ENCODE results near the gene PCDHA6. TPM values are rescaled to one million over a fixed set of nuclear protein-coding genes. Genes with fewer than 3 reads are reported as not detected.

Gene PCDHA6
- total and polyA plus RNA-seq, 10 of the 15 experiments (the other 5 are each of a cell fraction or from before 2014, with no cell fraction given), result 0.09 TPM; not detected in 9

DNA sequence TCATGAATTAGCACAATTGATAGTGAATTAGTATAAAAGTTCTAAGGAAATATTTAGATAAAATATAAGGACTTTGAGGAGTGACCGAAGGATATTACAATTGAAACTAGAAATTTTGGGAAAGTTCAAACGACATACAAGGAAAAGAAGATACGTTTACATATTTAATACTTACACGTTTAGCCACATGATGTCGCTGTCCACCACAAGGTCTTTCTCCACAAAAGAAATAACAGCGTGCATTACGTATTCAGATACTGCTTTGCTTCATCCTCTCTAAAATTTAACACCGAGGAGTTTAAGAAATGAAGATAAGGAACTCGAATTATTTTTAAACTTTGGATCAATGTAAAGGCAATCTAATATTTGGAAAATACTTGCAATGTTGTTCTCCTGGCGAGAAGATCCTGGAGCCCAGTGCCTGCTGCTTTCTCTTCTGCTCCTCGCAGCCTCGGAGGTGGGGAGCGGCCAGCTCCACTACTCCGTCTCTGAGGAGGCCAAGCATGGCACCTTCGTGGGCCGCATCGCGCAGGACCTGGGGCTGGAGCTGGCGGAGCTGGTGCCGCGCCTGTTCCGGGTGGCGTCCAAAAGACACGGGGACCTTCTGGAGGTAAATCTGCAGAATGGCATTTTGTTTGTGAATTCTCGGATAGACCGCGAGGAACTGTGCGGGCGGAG lies 26.8 kb upstream of the PCDHA6 start, which contains the start of gene PCDHA3:
TSS of gene PCDHA3 (plus strand) at position 242 of the 678 bp plus-strand sequence.
- Histone ChIP-seq H3K4me3 (no peak within 1 kb of the TSS), H3K36me3 (ENCODE audit: control insufficient read depth in 2 of 2, insufficient read depth in 2 of 2, low read length in 1 of 2) (no peaks in the 10 kb centered on the region), H4K20me1 (ENCODE audit: control insufficient read depth, insufficient read depth) (no peaks in the 10 kb centered on the region), H3K9ac (ENCODE audit: control insufficient read depth, insufficient read depth, low read length) (no peak within 1 kb of the TSS), H3K4me2 (ENCODE audit: control insufficient read depth, insufficient read depth) (no peak within 1 kb of the TSS), H3K9me3 (replicated peaks; ENCODE audit: control insufficient read depth, insufficient read depth, low read length) (peaks cover 1% of the 10 kb centered on the region; the same call in 2 of the 3 replicates), H3K4me1 (ENCODE audit: control insufficient read depth, insufficient read depth, low read length) (no peaks in the 10 kb centered on the region), H3K79me2 (ENCODE audit: control insufficient read depth, insufficient read depth, low read length) (no peaks in the 10 kb centered on the region), H2AFZ (ENCODE audit: control insufficient read depth, low read depth, low read length) (no peak within 1 kb of the TSS), H3K27me3 (replicated peaks in 1 of 2; ENCODE audit: control insufficient read depth in 2 of 2, insufficient read depth in 2 of 2, low read length in 1 of 2) (no peaks in the 10 kb centered on the region), H3K27ac (ENCODE audit: control insufficient read depth, insufficient read depth) (no peak within 1 kb of the TSS)
- DNase-seq (ENCODE audit: low read depth, low spot score), result no peak
- RAD21 ChIA-PET (ENCODE audit: unreplicated experiment), result no interaction called here
- intact Hi-C loops (cut with micrococcal nuclease; ENCODE audit: unreplicated experiment) (no loop called here), in situ Hi-C loops (cut with MboI) (loop anchor here (25.0 kb wide), 1 partner anchor 761 kb away; no protein-coding TSS in a partner anchor)
- 66% methylated on average over 29 of the region's 29 CpGs for WGBS (ENCODE audit: insufficient coverage, insufficient replicate concordance, low lambda C conversion rate, missing lambda C conversion rate)
- POLR2A ChIA-PET, result no interaction called here
- SMC1A ChIA-PET (ENCODE audit: uncharacterized antibody, unreplicated experiment), result no interaction called here
- CTCF ChIA-PET, result no interaction called here
- ATAC-seq, result no peak
- FAIRE-seq, result no peak
- TF ChIP-seq NR2F1 (conservative IDR thresholded peaks at IDR 0.05) (no peak), LARP7 (IDR thresholded peaks at IDR 0.05) (no peak)
- TF ChIP-seq, protein P1, sequence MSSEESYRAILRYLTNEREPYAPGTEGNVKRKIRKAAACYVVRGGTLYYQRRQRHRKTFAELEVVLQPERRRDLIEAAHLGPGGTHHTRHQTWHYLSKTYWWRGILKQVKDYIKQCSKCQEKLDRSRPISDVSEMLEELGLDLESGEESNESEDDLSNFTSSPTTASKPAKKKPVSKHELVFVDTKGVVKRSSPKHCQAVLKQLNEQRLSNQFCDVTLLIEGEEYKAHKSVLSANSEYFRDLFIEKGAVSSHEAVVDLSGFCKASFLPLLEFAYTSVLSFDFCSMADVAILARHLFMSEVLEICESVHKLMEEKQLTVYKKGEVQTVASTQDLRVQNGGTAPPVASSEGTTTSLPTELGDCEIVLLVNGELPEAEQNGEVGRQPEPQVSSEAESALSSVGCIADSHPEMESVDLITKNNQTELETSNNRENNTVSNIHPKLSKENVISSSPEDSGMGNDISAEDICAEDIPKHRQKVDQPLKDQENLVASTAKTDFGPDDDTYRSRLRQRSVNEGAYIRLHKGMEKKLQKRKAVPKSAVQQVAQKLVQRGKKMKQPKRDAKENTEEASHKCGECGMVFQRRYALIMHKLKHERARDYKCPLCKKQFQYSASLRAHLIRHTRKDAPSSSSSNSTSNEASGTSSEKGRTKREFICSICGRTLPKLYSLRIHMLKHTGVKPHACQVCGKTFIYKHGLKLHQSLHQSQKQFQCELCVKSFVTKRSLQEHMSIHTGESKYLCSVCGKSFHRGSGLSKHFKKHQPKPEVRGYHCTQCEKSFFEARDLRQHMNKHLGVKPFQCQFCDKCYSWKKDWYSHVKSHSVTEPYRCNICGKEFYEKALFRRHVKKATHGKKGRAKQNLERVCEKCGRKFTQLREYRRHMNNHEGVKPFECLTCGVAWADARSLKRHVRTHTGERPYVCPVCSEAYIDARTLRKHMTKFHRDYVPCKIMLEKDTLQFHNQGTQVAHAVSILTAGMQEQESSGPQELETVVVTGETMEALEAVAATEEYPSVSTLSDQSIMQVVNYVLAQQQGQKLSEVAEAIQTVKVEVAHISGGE (CRISPR knock-in tag; IDR thresholded peaks at IDR 0.05), result no peak
- no TSS peak for BruUV-seq (replicated peaks)

DNA sequence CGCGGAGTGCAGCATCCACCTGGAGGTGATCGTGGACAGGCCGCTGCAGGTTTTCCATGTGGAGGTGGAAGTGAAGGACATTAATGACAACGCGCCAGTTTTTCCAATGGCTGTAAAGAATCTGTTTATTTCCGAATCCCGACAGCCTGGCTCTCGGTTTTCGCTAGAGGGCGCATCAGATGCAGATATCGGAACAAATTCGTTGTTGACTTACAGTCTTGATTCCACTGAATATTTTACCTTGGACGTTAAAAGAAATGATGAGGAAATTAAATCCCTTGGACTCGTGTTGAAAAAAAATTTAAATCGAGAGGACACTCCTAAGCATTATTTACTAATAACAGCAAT lies 26.3 kb upstream of the PCDHA6 start:
- ATAC-seq, result no peak
- Histone ChIP-seq H3K4me1 (ENCODE audit: control insufficient read depth, insufficient read depth, low read length) (no peaks in the 10 kb centered on the region), H3K27me3 (replicated peaks in 1 of 2; ENCODE audit: control insufficient read depth in 2 of 2, insufficient read depth in 2 of 2, low read length in 1 of 2) (no peaks in the 10 kb centered on the region), H3K79me2 (ENCODE audit: control insufficient read depth, insufficient read depth, low read length) (no peaks in the 10 kb centered on the region), H3K27ac (ENCODE audit: control insufficient read depth, insufficient read depth) (no peak overlapping the region), H3K4me3 (no peak overlapping the region), H2AFZ (ENCODE audit: control insufficient read depth, low read depth, low read length) (no peak overlapping the region), H3K9me3 (replicated peaks; ENCODE audit: control insufficient read depth, insufficient read depth, low read length) (peaks cover 1% of the 10 kb centered on the region; the same call in 2 of the 3 replicates), H4K20me1 (ENCODE audit: control insufficient read depth, insufficient read depth) (no peaks in the 10 kb centered on the region), H3K36me3 (ENCODE audit: control insufficient read depth in 2 of 2, insufficient read depth in 2 of 2, low read length in 1 of 2) (no peaks in the 10 kb centered on the region), H3K4me2 (ENCODE audit: control insufficient read depth, insufficient read depth) (no peak overlapping the region), H3K9ac (ENCODE audit: control insufficient read depth, insufficient read depth, low read length) (no peak overlapping the region)
- ChIA-PET POLR2A (no interaction called here), SMC1A (ENCODE audit: uncharacterized antibody, unreplicated experiment) (no interaction called here), CTCF (no interaction called here), RAD21 (ENCODE audit: unreplicated experiment) (no interaction called here)
- no peak for FAIRE-seq
- intact Hi-C loops (cut with micrococcal nuclease; ENCODE audit: unreplicated experiment) (no loop called here), in situ Hi-C loops (cut with MboI) (loop anchor here (25.0 kb wide), 1 partner anchor 761 kb away; no protein-coding TSS in a partner anchor)
- 26% methylated on average over 16 of the region's 16 CpGs for WGBS (ENCODE audit: insufficient coverage, insufficient replicate concordance, low lambda C conversion rate, missing lambda C conversion rate)
- no TSS peak for BruUV-seq (replicated peaks)
- DNase-seq (ENCODE audit: low read depth, low spot score), result no peak
- TF ChIP-seq SREBF1 (IDR thresholded peaks at IDR 0.05; ENCODE audit: low read length) (no peak), GATAD2B (conservative IDR thresholded peaks at IDR 0.05; ENCODE audit: low read depth) (no peak), TBL1XR1 (IDR thresholded peaks at IDR 0.05; ENCODE audit: low read depth, low read length) (no peak), CREM (IDR thresholded peaks at IDR 0.05; ENCODE audit: low read depth) (no peak), KLF5 (IDR thresholded peaks at IDR 0.05; ENCODE audit: partially characterized antibody) (no peak), POU2F2 (IDR thresholded peaks at IDR 0.05; ENCODE audit: borderline replicate concordance, low read depth, low read length) (no peak)

All from GM12878 (cell line).